HG03571 (cell line): ENCODE measurements around the gene PRR23E.

Experiments
- ATAC-seq: cut with Tn5 transposase; IDR thresholded peaks from one replicate; pipeline ENCODE4 v1.9.1; 2021; ENCODE audit not compliant: unreplicated experiment

The PRR23E gene

DNA sequence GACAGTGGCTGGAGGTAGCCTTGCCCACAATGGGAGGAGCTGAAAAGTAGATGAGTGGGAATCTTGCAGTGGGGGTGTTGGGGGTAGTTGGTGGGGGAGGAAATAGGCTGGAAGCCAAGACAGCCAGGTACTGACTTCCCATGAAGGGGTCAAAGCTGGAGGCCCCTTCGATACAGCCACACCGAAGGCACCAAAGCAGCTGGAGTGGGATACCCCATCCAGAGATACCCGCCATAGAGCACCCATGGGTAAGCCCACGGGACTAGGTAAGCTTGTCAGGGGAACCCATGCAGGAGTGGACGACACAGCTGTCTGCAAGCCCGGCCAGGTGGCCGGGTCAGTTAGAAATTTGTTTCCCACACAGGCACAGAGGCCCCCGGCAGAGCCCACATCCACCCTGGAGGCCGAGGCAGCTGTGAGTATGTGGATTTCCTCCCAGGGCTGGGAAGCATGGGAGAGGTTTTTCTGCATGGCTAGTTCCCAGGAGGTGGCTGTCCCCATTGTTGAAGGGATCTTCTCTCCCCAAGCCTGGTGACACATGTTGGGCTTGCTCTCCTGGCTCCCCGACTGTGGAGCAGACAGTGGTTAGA is 28.6 kb downstream of the PRR23E start:
- no peak for ATAC-seq

DNA sequence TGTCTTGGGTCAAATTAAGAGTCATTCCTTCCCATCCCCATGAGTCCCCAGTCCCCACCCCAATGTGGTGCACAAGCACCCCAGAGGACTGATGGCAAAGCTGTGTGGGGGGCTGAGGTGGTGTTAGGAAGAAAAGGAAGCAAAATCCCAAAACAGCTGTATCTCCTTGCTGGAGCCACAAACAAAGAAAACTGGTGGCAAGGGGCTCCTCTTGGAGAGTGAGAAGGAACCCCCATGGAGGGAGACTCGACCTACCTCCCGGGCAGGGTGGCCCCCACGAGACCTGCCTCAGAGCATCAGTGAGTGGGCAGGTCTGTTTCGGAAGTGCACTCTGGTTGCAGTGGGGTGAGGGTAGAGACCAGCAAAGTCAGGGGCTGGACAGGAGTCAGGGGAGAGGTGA is 29.2 kb downstream of the PRR23E start:
- no peak for ATAC-seq

DNA sequence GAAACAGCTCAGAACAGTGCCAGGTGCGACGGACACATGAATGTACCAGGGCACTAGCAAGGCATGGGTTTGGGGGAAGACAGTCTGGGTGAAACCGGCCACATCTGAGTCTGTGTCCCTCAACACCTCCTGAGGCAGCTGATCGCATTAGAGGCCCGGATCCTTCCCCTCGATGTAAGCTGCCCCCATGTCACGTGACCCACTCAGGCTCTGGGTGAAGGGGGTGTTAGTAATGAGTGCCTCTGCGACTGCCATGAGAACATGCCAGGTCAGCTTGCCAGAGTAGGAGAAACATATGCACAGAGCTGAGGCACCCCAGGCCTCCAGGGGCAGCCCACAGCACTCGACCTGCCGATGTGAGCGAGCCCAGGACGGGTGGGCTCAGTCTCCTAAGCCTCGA is 29.7 kb downstream of the PRR23E start:
- ATAC-seq, result no peak

DNA sequence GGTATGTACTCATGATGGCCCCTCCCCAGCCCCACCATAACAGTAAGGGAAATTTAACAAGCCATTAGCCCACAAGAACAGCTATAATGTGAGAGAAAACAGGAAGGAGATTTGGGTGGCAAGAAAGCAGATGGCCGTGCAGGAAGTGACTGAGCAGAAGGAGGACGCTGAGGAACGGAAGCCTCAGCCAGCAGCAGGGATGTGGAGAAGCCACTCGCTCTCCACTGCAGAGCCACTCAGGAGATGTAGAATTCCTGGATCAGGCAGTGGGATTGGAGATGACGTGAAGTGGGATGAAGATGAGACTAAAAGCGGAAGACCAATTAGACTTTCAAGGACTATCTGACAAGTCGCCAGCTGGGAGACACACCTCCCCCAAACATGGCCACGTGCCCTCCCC is 31.2 kb downstream of the PRR23E start:
- no peak for ATAC-seq

DNA sequence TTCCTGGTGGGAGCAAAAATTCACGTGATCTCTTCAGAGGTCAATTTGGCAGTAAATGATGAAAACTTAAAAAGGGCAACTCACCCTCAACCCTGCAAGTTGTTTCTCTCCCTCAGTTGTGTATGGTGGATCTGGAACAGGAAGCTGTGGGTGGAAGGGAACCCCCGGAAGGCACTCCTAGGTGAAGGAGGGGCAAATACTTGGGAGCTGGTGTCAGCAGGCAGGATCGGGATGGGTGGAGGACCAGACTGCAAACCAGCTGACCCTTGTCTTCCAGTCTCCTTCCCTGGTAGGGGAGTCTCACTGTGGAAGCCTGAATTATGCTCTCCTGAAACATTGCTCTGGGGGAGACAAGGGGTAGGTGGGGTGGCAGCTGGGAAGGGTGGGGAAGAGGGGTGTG is 33.5 kb downstream of the PRR23E start:
- no peak for ATAC-seq

DNA sequence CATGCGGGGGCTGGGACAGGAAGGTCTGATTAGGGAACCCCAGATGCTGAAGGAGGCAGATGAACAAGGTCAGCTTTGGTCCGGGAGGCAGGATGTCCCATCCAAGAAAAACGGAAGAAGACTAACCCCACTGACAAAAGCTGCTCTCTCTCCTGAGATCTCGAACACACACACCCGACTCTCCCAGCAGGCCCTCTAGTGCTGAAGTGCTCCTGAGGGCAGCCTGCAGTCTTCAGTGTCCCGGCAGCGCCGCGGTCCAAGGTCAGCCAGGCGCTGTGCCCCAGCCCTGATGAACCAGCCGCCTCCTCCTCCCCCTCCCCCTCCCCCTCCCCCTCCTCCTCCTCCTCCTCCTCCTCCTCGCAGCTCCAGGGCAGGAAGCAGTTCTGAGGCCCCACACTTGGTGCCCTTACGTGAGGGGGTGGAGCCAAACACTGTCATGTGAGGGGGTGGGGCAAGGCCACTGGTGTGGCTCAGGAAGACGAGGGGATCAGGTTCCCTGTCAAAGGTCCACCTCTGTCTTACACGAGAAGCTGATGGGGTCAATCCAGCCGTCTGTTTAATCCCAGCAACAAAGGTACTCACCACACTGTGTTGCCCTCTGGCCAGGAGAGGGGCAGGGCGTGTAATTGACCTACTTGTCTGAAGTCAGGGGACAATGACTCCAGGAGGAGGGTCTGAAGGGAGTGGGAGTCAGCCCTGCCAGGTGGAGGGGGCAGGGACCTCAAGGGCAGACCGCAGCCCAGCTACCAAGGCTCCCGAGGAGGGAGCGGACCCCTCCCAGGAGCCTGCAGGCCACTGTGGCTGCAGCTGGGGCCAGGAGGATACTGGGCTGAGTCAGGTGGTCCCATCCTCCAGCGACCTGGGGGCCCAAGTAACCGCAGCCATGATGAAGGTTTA is 34.3 kb downstream of the PRR23E start:
- ATAC-seq, result no peak

DNA sequence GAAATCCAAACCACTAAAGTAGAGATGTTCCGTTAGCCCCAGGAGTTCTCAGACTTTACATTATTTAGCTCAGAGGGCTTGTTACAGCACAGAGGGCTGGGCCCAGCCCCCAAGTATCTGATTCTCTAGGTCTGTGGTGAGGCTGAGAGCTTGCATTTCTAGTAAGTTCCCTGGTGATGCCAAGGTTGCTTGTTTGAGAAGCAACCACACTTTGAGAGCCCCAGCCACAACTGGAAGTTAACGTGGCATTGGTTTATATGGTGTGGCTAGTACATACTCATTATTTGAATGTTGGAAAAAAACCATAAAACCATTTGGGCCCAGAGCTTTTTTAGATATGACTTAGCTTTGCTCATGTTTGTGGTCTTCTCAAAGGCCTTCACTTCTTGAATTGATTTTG is 35.9 kb downstream of the PRR23E start:
- no peak for ATAC-seq

DNA sequence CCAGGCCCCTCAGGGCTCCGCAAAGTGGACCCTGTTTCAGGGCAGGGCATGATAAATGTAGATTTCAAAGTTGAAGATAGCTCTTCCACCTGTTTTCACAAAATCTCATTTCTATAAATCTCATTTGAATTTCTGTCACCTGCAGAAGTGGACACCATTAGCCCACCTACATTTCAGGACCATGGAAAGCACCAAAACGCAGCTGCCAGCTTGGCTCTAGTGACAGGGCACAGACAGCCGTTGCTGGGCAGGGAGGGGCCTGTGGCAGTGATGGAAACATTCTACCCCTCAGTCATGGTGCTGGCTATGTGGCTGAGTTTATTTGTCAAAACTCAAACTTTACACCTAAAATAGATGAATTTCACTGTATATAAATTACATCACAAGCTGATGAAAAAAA is 40.4 kb downstream of the PRR23E start:
- no peak for ATAC-seq

DNA sequence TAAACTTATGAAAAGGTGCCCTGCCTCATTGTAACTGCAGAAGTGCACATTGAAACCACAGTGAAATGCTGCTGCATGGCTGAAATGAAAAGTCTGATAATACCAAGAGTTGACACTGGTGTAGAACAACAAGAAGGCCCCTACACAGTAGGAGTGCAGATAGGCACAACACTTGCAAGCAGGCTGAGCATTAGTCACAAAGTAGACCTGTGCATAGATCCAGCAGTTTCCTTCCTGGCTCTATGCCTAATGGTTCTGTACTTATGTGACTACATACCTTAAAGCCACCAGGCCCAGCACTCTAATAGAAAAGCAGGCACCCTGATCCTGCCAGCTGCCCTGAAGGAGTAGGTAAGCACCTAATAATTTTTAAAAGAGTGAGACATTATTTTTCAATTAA is 41.8 kb downstream of the PRR23E start:
- no peak for ATAC-seq

DNA sequence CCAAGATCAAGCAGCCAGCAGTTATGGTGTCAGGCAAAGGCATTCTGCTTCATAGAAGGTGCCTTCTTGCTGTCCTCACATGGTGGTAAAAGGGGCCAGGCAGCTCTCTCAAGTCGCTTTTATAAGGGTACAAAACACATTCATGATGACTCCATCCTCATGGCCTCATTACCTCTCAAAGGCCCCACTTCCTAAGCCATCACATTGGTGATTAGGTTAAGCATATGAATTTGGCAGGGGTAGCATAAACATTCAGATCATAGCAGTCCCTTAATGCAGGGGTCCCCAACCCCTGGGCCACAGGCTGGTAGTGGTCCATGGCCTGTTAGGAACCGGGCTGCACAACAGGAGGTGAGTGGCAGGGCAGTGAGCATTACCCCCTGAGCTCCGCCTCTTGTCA is 42.8 kb downstream of the PRR23E start:
- no peak for ATAC-seq

DNA sequence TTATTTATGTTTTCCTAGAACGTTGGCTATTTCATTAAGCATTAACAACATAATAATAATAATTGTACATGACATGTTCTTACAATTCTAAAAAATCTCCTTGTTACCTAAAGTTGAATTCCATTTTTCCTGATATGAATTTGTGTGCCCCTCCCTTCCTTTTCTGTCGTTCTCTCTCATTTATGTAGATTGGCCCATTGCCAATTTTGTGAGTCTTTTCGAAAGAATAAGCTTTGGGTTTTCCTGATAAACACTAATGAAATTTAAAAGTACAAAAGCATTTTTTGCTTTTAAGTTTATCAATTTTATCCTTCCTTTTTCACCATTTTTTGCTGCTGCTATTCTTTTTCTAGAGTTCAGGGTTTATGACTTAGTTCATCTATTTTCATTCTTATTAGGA is 44.9 kb downstream of the PRR23E start:
- ATAC-seq, result no peak

DNA sequence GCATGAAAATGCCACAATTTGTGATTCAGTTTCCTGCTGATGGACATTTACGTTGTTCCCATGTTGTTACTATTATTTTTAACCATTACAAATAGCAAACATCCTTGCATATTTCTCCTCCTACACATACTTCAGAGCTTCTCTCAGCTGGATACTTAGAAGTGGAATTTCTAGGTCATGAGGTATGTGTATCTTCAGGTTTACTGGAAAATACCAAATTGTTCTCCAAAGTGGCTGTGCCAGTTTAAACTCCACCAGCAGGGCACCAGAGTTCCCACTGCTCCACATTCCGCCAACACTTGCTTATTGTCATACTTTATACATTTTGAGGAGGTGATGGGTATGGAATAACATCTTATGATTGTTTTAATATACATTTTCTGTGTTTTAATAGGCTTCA is 45.7 kb downstream of the PRR23E start:
- no peak for ATAC-seq

DNA sequence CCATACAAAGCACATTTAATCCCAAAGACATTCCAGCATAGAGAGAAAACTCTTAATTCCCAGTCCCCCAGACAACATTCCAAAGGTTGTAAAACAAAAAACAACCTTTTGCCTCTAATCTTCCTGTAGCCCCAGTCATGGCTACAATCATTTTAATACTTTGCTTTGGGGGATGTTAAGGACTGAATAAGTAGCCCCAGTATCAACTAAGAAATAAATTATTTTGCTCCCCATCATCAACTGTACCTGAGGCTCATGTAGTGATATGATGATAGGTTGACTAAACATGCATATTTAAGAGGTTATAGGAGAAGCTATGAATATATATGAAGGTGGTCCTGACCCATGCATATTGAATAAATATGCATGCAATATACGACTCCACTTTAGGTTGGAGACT is 54.4 kb downstream of the PRR23E start:
- no peak for ATAC-seq
